HL-60 (cell line): Measurements from ENCODE around the gene FAM136A.

Experiments used
- DNase-seq, 2 experiments: peaks; one replicate each; pipeline ENCODE4 v3.0.0-alpha.2; 2010 to 2020; ENCODE audit warnings: low read depth in 1 of 2, low spot score in 1 of 2
- H3K27ac ChIP-seq: fragments of 250-450 bp; sonication (Bioruptor Pico); replicated peaks from 2 replicates; pipeline ENCODE4 v1.5.1; 2020; ENCODE audit warnings: mild to moderate bottlenecking, moderate library complexity
- H3K27me3 ChIP-seq: fragments of 250-450 bp; sonication (Bioruptor Pico); 2 replicates; pipeline ENCODE4 v1.5.1; 2021; ENCODE audit warnings: mild to moderate bottlenecking, moderate library complexity; ENCODE audit not compliant: insufficient read depth, poor library complexity, severe bottlenecking
- H3K4me3 ChIP-seq: replicated peaks from 2 replicates; pipeline ENCODE4 v1.5.1; 2011; ENCODE audit warnings: mild to moderate bottlenecking, control low read depth, low read length; ENCODE audit not compliant: insufficient read depth
- GABPA ChIP-seq: IDR thresholded peaks from 2 replicates; pipeline ENCODE4 v1.6.1; 2012; ENCODE audit warnings: low read depth
- POLR2AphosphoS5 ChIP-seq: IDR thresholded peaks from 2 replicates; pipeline ENCODE4 v1.6.1; 2012; ENCODE audit warnings: low read depth
- SPI1 ChIP-seq: IDR thresholded peaks from 2 replicates; pipeline ENCODE4 v1.6.1; 2012; ENCODE audit warnings: low read depth, mild to moderate bottlenecking, borderline replicate concordance
- TF ChIP-seq, protein P1 (sequence below): IDR thresholded peaks from one replicate; pipeline ENCODE4 v1.5.1; 2011; ENCODE audit warnings: low read length, control low read depth, inconsistent platforms; ENCODE audit not compliant: insufficient read depth
- TF ChIP-seq, protein P2 (sequence below): IDR thresholded peaks from 2 replicates; pipeline ENCODE4 v1.6.1; 2012; ENCODE audit warnings: low read depth; ENCODE audit not compliant: insufficient replicate concordance

The FAM136A gene

DNA sequence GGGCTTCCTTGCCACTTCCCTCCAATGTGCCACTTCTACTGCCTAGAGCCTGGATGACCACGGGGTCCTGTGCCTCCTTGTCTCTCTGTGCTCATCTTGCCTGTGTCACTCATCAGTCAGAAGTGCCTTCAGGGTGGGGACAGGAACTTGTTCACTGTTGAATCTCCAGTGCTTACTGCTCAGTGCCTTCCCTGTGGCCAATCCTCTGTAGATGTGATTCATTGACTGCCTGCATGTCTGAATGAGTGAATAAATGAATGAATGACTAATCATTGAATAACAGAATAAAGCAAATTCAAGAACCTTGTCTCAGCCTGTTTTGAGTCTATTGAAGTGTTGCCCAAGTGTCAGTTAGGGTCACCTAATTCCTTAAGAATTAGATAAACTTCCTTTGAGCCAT lies 42.3 kb upstream of the FAM136A start:
- Histone ChIP-seq H3K27ac (no peak overlapping the region), H3K27me3 (no peaks in the 10 kb centered on the region)
- DNase-seq = no peak

DNA sequence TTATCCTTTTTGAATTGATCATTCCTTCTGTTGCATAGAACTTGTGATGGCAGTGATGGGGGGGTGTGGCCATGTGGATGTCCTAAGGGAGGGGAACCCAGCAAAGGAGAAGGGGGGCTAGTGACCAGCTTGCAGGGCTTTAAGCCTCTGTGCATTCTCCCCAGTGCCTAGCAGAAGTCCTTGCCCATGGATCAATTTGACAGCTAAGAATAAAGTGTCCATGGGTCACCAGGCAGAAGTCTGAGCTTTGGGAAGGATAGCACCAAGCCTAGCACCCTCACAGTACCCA lies 39.6 kb upstream of the FAM136A start:
- no peak for DNase-seq
- H3K4me3 ChIP-seq = no peak overlapping the region
- no peaks in the 10 kb centered on the region for H3K27me3 ChIP-seq
- no peak overlapping the region for H3K27ac ChIP-seq
- TF ChIP-seq GABPA (no peak), SPI1 (no peak), POLR2AphosphoS5 (no peak)
- TF ChIP-seq, protein P1, sequence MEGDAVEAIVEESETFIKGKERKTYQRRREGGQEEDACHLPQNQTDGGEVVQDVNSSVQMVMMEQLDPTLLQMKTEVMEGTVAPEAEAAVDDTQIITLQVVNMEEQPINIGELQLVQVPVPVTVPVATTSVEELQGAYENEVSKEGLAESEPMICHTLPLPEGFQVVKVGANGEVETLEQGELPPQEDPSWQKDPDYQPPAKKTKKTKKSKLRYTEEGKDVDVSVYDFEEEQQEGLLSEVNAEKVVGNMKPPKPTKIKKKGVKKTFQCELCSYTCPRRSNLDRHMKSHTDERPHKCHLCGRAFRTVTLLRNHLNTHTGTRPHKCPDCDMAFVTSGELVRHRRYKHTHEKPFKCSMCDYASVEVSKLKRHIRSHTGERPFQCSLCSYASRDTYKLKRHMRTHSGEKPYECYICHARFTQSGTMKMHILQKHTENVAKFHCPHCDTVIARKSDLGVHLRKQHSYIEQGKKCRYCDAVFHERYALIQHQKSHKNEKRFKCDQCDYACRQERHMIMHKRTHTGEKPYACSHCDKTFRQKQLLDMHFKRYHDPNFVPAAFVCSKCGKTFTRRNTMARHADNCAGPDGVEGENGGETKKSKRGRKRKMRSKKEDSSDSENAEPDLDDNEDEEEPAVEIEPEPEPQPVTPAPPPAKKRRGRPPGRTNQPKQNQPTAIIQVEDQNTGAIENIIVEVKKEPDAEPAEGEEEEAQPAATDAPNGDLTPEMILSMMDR = no peak
- TF ChIP-seq, protein P2, sequence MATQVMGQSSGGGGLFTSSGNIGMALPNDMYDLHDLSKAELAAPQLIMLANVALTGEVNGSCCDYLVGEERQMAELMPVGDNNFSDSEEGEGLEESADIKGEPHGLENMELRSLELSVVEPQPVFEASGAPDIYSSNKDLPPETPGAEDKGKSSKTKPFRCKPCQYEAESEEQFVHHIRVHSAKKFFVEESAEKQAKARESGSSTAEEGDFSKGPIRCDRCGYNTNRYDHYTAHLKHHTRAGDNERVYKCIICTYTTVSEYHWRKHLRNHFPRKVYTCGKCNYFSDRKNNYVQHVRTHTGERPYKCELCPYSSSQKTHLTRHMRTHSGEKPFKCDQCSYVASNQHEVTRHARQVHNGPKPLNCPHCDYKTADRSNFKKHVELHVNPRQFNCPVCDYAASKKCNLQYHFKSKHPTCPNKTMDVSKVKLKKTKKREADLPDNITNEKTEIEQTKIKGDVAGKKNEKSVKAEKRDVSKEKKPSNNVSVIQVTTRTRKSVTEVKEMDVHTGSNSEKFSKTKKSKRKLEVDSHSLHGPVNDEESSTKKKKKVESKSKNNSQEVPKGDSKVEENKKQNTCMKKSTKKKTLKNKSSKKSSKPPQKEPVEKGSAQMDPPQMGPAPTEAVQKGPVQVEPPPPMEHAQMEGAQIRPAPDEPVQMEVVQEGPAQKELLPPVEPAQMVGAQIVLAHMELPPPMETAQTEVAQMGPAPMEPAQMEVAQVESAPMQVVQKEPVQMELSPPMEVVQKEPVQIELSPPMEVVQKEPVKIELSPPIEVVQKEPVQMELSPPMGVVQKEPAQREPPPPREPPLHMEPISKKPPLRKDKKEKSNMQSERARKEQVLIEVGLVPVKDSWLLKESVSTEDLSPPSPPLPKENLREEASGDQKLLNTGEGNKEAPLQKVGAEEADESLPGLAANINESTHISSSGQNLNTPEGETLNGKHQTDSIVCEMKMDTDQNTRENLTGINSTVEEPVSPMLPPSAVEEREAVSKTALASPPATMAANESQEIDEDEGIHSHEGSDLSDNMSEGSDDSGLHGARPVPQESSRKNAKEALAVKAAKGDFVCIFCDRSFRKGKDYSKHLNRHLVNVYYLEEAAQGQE = no peak

More for the DNA sequence above, 42.3 kb upstream of the FAM136A start:
- H3K4me3 ChIP-seq = no peak overlapping the region
- TF ChIP-seq, protein P1 = no peak
- TF ChIP-seq, protein P2 = no peak
- TF ChIP-seq SPI1 (no peak), GABPA (no peak), POLR2AphosphoS5 (no peak)

DNA sequence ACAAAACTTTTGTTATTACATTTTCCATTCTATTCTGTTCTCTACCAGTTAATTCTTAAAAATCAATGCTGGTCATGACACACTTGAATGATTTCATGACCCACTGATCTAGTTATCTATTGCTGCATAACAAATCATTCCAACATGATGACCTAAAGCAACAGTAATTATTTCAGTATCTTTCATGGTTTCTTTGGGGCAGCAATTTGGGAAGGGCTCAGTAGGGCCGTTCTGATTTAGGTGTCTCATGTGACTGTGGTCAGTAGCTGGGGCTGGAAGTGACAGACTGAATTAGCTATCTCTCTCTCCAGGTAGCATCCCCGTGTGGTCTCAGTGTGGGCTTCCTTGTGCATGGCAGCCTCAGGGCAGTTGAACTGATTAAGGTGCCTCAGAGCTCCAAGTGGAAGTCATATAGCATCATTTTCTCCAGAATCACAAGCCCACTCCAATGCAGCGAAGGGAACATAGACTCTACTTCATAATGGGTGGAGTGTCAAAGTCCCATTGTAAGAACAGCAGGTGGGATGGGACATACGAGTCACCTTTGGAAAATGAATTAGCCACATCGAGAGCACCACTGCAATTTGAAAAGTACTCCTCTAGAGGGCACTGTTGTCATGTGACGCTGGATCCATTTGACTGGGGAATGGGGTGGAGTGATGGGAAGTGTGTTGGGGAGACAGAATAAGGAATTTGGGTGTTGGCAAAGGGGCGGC lies 39.1 kb upstream of the FAM136A start:
- TF ChIP-seq POLR2AphosphoS5 (no peak), SPI1 (no peak), GABPA (no peak)
- TF ChIP-seq, protein P1 = peak; percentile 77
- TF ChIP-seq, protein P2 = no peak
- Histone ChIP-seq H3K27me3 (no peaks in the 10 kb centered on the region), H3K27ac (no peak overlapping the region), H3K4me3 (no peak overlapping the region)
- peak; percentile 17 to 47 for DNase-seq
